Calu3 (cell line): ENCODE data around the gene PSD4. TPM values are rescaled to one million over a fixed set of nuclear protein-coding genes. Genes with fewer than 3 reads are reported as not detected.

Experiments
- BruUV-seq: library from RNA; stranded (reverse); fragments of 400-500 nt; replicated peaks from 2 replicates; lab custom pipeline; 2021; lab: Mats Ljungman, UMichigan
- CTCF ChIA-PET: fragments of 300-600 bp; sonication (Branson Sonifier 250); formaldehyde crosslinking; loops from one replicate; lab custom pipeline; 2022; ENCODE audit warnings: antibody characterized with exemption; lab: Charles Lee
- DNase-seq: peaks from one replicate; pipeline ENCODE4 v3.0.0; 2022
- H3K27ac Mint-ChIP-seq: one replicate; pipeline ENCODE4 v1.8.0; 2022; ENCODE audit warnings: mixed read lengths; ENCODE audit not compliant: unreplicated experiment
- H3K27me3 Mint-ChIP-seq: one replicate; pipeline ENCODE4 v1.8.0; 2022; ENCODE audit warnings: mixed read lengths; ENCODE audit not compliant: unreplicated experiment
- H3K36me3 Mint-ChIP-seq: one replicate; pipeline ENCODE4 v1.8.0; 2022; ENCODE audit warnings: mild to moderate bottlenecking, moderate library complexity, mixed read lengths; ENCODE audit not compliant: insufficient read depth, unreplicated experiment
- H3K4me1 Mint-ChIP-seq: one replicate; pipeline ENCODE4 v1.8.0; 2022; ENCODE audit warnings: mild to moderate bottlenecking, low read depth, mixed read lengths; ENCODE audit not compliant: unreplicated experiment
- H3K4me3 Mint-ChIP-seq: one replicate; pipeline ENCODE4 v1.8.0; 2022; ENCODE audit warnings: mild to moderate bottlenecking, low read depth, moderate library complexity, mixed read lengths; ENCODE audit not compliant: unreplicated experiment
- H3K9me3 Mint-ChIP-seq: one replicate; pipeline ENCODE4 v1.8.0; 2022; ENCODE audit warnings: low read depth, mixed read lengths; ENCODE audit not compliant: unreplicated experiment
- intact Hi-C: fragments of 100-400 bp; cut with micrococcal nuclease; formaldehyde crosslinking; loops from one replicate; pipeline ENCODE4 v1.10.0; 2022; ENCODE audit not compliant: unreplicated experiment
- total RNA-seq: library from RNA; stranded (reverse); gene quantifications from 2 replicates; pipeline ENCODE4 v1.2.3, GENCODE V29; 2022
- TF ChIP-seq, protein P1 (sequence below): fragments of 200-600 bp; IDR thresholded peaks from one replicate; pipeline ENCODE4 v1.8.0; 2022; ENCODE audit warnings: antibody characterized with exemption; ENCODE audit not compliant: unreplicated experiment

Gene PSD4
- total RNA-seq, 1 experiment from 2014 or later: 58.7 TPM

GRCh38 chr2:113240150-113240914 is 66.6 kb downstream of the PSD4 start:
- intact Hi-C loops: loop anchor here (1.0 to 2.0 kb wide), 2 partner anchors 36 to 130 kb away; no protein-coding TSS in a partner anchor
- TF ChIP-seq, protein P1, sequence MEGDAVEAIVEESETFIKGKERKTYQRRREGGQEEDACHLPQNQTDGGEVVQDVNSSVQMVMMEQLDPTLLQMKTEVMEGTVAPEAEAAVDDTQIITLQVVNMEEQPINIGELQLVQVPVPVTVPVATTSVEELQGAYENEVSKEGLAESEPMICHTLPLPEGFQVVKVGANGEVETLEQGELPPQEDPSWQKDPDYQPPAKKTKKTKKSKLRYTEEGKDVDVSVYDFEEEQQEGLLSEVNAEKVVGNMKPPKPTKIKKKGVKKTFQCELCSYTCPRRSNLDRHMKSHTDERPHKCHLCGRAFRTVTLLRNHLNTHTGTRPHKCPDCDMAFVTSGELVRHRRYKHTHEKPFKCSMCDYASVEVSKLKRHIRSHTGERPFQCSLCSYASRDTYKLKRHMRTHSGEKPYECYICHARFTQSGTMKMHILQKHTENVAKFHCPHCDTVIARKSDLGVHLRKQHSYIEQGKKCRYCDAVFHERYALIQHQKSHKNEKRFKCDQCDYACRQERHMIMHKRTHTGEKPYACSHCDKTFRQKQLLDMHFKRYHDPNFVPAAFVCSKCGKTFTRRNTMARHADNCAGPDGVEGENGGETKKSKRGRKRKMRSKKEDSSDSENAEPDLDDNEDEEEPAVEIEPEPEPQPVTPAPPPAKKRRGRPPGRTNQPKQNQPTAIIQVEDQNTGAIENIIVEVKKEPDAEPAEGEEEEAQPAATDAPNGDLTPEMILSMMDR: no peak
- Mint-ChIP-seq H3K4me3 (peak overlapping the region; percentile 35), H3K36me3 (peaks cover 84% of the 10 kb centered on the region), H3K27ac (peak overlapping the region; percentile 94), H3K27me3 (no peaks in the 10 kb centered on the region), H3K9me3 (no peaks in the 10 kb centered on the region), H3K4me1 (peaks cover 48% of the 10 kb centered on the region)
- TSS peak; percentile 71 for BruUV-seq
- peak; percentile 74 for DNase-seq
- CTCF ChIA-PET: interaction anchor here (0.5 to 2.1 kb wide), 11 partner anchors 11 to 1321 kb away, joined by 3 to 18 read pairs (median 5); no protein-coding TSS in a partner anchor

- DNase-seq: peak; percentile 89
- H3K4me3 Mint-ChIP-seq: peak overlapping the region; percentile 35
- BruUV-seq: no TSS peak
- no peaks in the 10 kb centered on the region for H3K27me3 Mint-ChIP-seq
- peaks cover 85% of the 10 kb centered on the region for H3K36me3 Mint-ChIP-seq
- peak overlapping the region; percentile 94 for H3K27ac Mint-ChIP-seq
- no peaks in the 10 kb centered on the region for H3K9me3 Mint-ChIP-seq
- intact Hi-C loops: loop anchor here (1.0 to 2.0 kb wide), 2 partner anchors 37 to 130 kb away; no protein-coding TSS in a partner anchor
- peaks cover 56% of the 10 kb centered on the region for H3K4me1 Mint-ChIP-seq
- TF ChIP-seq, protein P1: no peak
- CTCF ChIA-PET: interaction anchor here (0.9 to 2.1 kb wide), 10 partner anchors 10 to 163 kb away, joined by 3 to 18 read pairs (median 5); no protein-coding TSS in a partner anchor
Measured at GRCh38 chr2:113240915-113241911, 67.4 kb downstream of the PSD4 start.

GRCh38 chr2:113242327-113242726 is 68.6 kb downstream of the PSD4 start:
- CTCF ChIA-PET: no interaction called here
- peak overlapping the region; percentile 94 for H3K27ac Mint-ChIP-seq
- no peak for DNase-seq
- intact Hi-C loops: no loop called here
- TF ChIP-seq, protein P1: no peak
- peaks cover 75% of the 10 kb centered on the region for H3K36me3 Mint-ChIP-seq
- no peaks in the 10 kb centered on the region for H3K27me3 Mint-ChIP-seq
- no peak overlapping the region for H3K4me3 Mint-ChIP-seq
- peaks cover 67% of the 10 kb centered on the region for H3K4me1 Mint-ChIP-seq
- no peaks in the 10 kb centered on the region for H3K9me3 Mint-ChIP-seq
- BruUV-seq: no TSS peak

DNA sequence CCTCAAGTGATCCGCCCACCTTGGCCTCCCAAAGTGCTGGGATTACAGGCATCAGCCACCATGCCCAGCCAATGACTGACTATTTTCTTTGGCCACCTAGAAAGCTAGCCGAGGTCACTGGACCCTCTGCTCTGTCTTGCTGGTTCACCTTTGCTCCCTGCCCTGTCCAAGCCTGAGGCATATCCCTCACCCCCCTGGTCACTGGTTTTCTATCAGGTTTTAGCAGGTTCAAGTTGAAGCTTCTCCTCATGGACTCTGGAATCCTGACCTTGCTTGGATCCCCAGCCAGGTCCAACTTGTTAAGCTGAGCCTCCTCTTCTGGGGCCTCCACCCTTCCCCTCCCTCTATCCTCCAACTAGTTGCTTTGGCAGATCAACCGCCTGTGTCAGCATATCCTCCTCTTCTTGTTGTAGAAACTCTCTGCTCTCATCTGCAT is 71.5 kb downstream of the PSD4 start:
- peaks cover 61% of the 10 kb centered on the region for H3K4me1 Mint-ChIP-seq
- intact Hi-C loops: loop anchor here (5.0 kb wide), 1 partner anchor 147 kb away; no protein-coding TSS in a partner anchor
- H3K9me3 Mint-ChIP-seq: no peaks in the 10 kb centered on the region
- CTCF ChIA-PET: no interaction called here
- no TSS peak for BruUV-seq
- TF ChIP-seq, protein P1: no peak
- no peak for DNase-seq
- peak overlapping the region; percentile 15 for H3K27ac Mint-ChIP-seq
- no peak overlapping the region for H3K4me3 Mint-ChIP-seq
- peaks cover 49% of the 10 kb centered on the region for H3K36me3 Mint-ChIP-seq
- no peaks in the 10 kb centered on the region for H3K27me3 Mint-ChIP-seq
